ENCODE measurements around the gene SLC44A5.
"Not testable (repeated sequence)": the region's sequence is repeated elsewhere in the genome, so short reads cannot be mapped to it uniquely, and the experiment has no call there.

Gene SLC44A5

GRCh38 chr1:75257424-75257823, 353.5 kb downstream of the SLC44A5 start:
- TF ChIP-seq CTCF (conservative IDR thresholded peaks at IDR 0.05; ENCODE audit: low read length) = no peak
- no peak for DNase-seq (ENCODE audit: low read depth)
- no peak overlapping the region for H3K4me3 ChIP-seq (ENCODE audit: low read length)

GRCh38 chr1:75250114-75250513, 360.8 kb downstream of the SLC44A5 start:
- not testable (repeated sequence) for DNase-seq (ENCODE audit: low read depth); H3K4me3 ChIP-seq (ENCODE audit: low read length)

- TF ChIP-seq CTCF (conservative IDR thresholded peaks at IDR 0.05; ENCODE audit: low read length) = no peak
- DNase-seq (ENCODE audit: low read depth) = no peak
- H3K4me3 ChIP-seq (ENCODE audit: low read length) = no peak overlapping the region
Observed at GRCh38 chr1:75245239-75245638, 365.7 kb downstream of the SLC44A5 start.

DNA sequence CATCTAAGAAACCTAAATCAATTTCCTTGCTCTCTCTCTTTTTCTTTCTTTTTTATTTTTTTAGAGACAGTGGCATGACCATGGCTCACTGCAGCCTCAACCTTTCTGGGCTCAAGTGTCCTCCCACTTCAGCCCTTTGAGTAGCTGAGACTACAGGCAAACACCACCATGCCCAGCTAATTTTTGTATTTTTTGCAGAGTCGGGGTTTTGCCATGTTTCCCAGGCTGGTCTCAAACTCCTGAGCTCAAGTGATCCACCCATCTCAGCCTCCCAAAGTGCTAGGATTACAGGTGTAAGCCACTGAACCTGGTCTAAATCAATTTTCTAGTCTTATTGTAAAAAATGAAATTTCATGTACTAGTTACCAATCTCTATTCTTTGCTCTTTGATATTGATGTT, 367.8 kb downstream of the SLC44A5 start:
- TF ChIP-seq CTCF (conservative IDR thresholded peaks at IDR 0.05; ENCODE audit: low read length) = no peak
- H3K4me3 ChIP-seq (ENCODE audit: low read length) = no peak overlapping the region
- no peak for DNase-seq (ENCODE audit: low read depth)

DNA sequence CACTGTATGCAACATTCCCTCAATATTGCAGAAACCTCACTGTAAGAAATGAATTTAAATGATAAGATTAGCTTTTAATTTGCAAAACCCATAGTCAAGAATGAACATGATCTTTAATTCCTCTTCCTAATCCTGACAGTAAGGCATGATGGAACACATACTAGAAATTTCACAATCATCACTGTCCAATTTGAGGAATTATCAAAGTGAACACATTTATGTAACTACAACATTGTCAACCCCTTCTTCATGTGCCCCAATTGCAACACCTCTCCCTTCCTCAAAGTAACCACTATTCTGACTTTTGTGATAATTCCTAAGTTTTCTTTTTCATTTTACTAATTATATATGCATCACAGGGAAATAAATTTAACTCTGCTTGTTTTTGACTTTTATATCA, 373.6 kb downstream of the SLC44A5 start:
- H3K4me3 ChIP-seq (ENCODE audit: low read length) = no peak overlapping the region
- DNase-seq (ENCODE audit: low read depth) = no peak
- no peak for TF ChIP-seq CTCF (conservative IDR thresholded peaks at IDR 0.05; ENCODE audit: low read length)

GRCh38 chr1:75234562-75234961, 376.4 kb downstream of the SLC44A5 start:
- DNase-seq (ENCODE audit: low read depth) = no peak
- H3K4me3 ChIP-seq (ENCODE audit: low read length) = no peak overlapping the region
- no peak for TF ChIP-seq CTCF (conservative IDR thresholded peaks at IDR 0.05; ENCODE audit: low read length)

DNA sequence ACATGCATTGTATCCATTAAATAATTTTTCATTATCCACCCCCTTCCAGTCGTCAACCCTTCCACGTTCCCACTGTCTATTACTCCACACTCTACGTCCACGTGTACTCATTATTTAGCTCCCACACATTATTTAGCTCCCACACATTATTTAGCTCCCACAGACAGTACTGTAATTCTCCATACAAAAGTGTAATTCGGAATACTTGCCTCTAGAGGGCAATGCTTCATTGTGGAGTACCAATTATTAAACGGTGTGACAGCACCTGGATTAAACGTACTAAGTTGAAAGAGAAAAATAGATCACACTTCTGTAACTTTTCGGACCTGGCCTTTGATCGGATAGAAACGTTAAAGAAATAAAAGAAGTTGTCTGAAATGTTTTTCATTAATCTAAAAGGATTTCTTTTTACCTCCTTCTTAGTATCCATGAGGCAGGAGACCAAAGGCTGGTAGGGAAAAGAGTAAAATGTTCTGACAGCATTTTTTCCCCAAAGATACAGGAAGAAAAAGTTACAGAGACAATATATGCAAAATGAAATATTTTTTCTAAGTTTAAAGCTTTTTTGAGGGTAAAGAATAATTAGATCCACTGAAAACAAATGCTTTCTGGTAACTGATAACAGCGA, 377.5 kb downstream of the SLC44A5 start:
- peak; percentile 15 for DNase-seq (ENCODE audit: low read depth)
- no peak overlapping the region for H3K4me3 ChIP-seq (ENCODE audit: low read length)
- TF ChIP-seq CTCF (conservative IDR thresholded peaks at IDR 0.05; ENCODE audit: low read length) = peak; percentile 64

DNA sequence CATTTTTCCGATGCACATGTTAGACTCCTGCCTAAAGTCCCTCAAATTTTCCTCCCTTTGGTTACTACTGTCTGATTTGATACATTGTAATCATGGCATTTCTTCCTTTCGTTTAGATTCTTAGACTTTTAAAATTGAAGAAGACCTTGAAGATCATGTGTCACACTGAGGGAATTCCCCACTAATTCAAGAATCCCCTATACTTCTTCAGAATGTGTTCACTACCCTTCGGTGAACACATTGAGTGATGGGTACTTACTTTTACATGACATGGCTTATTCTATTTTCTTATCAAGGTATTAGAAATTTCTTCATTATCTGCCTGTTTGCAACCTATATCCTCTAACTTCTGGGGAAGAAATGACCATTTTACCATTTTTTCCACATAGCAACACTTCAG, 390.8 kb downstream of the SLC44A5 start:
- no peak overlapping the region for H3K4me3 ChIP-seq (ENCODE audit: low read length)
- DNase-seq (ENCODE audit: low read depth) = no peak
- TF ChIP-seq CTCF (conservative IDR thresholded peaks at IDR 0.05; ENCODE audit: low read length) = no peak

Measured in AG10803 (cell line).